ENCODE measurements around the gene ORM1.

DNA sequence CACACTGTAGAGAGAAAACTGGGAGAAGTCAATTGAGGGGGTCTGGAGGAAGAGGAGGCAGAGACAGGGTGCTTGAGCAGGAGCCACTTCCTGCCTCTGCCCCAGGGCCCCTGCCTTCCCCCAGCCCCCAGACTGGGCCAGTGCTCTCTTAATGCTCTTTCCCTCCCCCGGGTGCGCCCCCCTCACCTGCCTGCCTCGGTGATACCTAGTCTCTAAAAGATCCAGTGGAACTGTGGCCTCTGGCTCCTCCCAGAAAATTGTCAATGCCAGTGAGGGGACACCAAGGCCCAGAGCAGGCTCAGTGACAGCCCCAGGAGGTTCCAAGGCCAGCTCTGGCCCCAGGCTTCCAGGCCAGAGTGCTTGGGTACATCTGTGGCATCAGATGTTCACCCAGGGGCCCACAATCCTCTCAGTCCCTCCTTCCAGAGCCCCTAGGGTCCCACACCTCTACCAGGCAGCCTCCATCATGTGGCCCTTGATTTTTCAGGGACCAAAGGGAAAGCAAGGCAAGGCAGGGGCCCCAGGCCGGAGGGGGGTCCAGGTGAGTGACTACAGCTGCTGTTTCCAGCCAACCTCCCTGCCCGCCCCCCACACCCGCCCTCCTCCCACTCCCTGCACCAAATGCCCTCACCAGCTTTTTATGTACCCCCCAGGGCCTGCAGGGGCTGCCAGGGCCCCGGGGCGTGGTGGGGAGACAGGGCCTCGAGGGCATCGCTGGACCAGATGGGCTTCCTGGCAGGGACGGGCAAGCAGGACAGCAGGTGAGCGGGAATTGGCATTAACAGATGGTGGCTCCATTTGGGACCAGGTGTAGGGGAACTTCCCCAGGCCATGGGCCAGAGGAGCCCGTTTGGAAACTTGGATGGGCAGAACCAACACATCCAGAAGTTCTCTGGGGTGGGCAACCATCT lies 33.1 kb upstream of the ORM1 start:
- TF ChIP-seq, protein P1, sequence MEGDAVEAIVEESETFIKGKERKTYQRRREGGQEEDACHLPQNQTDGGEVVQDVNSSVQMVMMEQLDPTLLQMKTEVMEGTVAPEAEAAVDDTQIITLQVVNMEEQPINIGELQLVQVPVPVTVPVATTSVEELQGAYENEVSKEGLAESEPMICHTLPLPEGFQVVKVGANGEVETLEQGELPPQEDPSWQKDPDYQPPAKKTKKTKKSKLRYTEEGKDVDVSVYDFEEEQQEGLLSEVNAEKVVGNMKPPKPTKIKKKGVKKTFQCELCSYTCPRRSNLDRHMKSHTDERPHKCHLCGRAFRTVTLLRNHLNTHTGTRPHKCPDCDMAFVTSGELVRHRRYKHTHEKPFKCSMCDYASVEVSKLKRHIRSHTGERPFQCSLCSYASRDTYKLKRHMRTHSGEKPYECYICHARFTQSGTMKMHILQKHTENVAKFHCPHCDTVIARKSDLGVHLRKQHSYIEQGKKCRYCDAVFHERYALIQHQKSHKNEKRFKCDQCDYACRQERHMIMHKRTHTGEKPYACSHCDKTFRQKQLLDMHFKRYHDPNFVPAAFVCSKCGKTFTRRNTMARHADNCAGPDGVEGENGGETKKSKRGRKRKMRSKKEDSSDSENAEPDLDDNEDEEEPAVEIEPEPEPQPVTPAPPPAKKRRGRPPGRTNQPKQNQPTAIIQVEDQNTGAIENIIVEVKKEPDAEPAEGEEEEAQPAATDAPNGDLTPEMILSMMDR (IDR thresholded peaks at IDR 0.05), result no peak
- TF ChIP-seq EP300 (IDR thresholded peaks at IDR 0.05), result no peak
- no peak for TF ChIP-seq POLR2A (IDR thresholded peaks at IDR 0.05)
